Panc1 (cell line): ENCODE measurements around the gene PECR. TPM values are rescaled to one million over a fixed set of nuclear protein-coding genes. Genes with fewer than 3 reads are reported as not detected.

Experiments used
- ATAC-seq: fragments of 200-7000 bp; cut with Tn5 transposase; 2 replicates; pipeline ENCODE4 v1.9.1; 2020; ENCODE audit warnings: mild to moderate bottlenecking, moderate library complexity
- BruUV-seq: library from RNA; stranded (reverse); fragments of 400-500 nt; replicated peaks from 2 replicates; lab custom pipeline; 2021; lab: Mats Ljungman, UMichigan
- CTCF ChIA-PET: fragments of 300-600 bp; sonication (Branson Sonifier 250); formaldehyde crosslinking; loops from one replicate; lab custom pipeline; 2022; ENCODE audit warnings: antibody characterized with exemption; lab: Charles Lee
- POLR2A ChIA-PET: fragments of 300-600 bp; sonication (Branson Sonifier 250); formaldehyde crosslinking; loops from one replicate; lab custom pipeline; 2022; ENCODE audit warnings: antibody characterized with exemption; lab: Charles Lee
- DNase-seq: peaks from one replicate; pipeline ENCODE4 v3.0.0-alpha.2; 2010; ENCODE audit warnings: low read depth, low spot score
- H3K27ac ChIP-seq: 2 replicates; pipeline ENCODE4 v1.5.1; 2011; ENCODE audit warnings: mild to moderate bottlenecking, low read length, inconsistent platforms
- H3K27me3 ChIP-seq: fragments of 200-500 bp; sonication (Bioruptor generic); 2 replicates; pipeline ENCODE4 v1.6.0; 2014; ENCODE audit warnings: low read length, inconsistent platforms; ENCODE audit not compliant: control insufficient read depth, insufficient read depth
- H3K36me3 ChIP-seq: fragments of 200-500 bp; sonication (Bioruptor generic); 2 replicates; pipeline ENCODE4 v1.5.1; 2014; ENCODE audit warnings: inconsistent platforms, mild to moderate bottlenecking, low read length, moderate library complexity; ENCODE audit not compliant: control insufficient read depth, insufficient read depth
- H3K4me1 ChIP-seq: 2 replicates; pipeline ENCODE4 v1.5.1; 2011; ENCODE audit warnings: inconsistent platforms, mild to moderate bottlenecking, low read length, moderate library complexity; ENCODE audit not compliant: control insufficient read depth, insufficient read depth
- H3K4me3 ChIP-seq, 2 experiments: 2 replicates each; pipeline ENCODE4 v1.5.1; 2011 to 2012; ENCODE audit warnings: low read depth in 2 of 2, low read length in 2 of 2, mild to moderate bottlenecking in 2 of 2, inconsistent platforms in 1 of 2, moderate library complexity in 1 of 2
- H3K9me3 ChIP-seq: fragments of 200-500 bp; sonication (Bioruptor generic); 2 replicates; pipeline ENCODE4 v1.5.1; 2014; ENCODE audit warnings: low read depth, mild to moderate bottlenecking, inconsistent platforms, low read length, moderate library complexity; ENCODE audit not compliant: control insufficient read depth, insufficient read depth
- CTCF ChIP-seq: fragments of 450-650 bp; IDR thresholded peaks from 2 replicates; pipeline ENCODE4 v1.5.1; 2017; ENCODE audit warnings: mild to moderate bottlenecking
- POLR2AphosphoS5 ChIP-seq: IDR thresholded peaks from 2 replicates; pipeline ENCODE4 v1.6.1; 2012; ENCODE audit warnings: mild to moderate bottlenecking, low read depth, low read length, moderate library complexity
- REST ChIP-seq, 2 experiments: IDR thresholded peaks; 2 replicates each; pipeline ENCODE4 v1.6.1; 2011 to 2012; ENCODE audit warnings: low read depth in 2 of 2, control low read depth in 1 of 2, low read length in 1 of 2, mild to moderate bottlenecking in 1 of 2, moderate library complexity in 1 of 2; ENCODE audit not compliant: insufficient read depth in 1 of 2
- SIN3A ChIP-seq: IDR thresholded peaks from 2 replicates; pipeline ENCODE4 v1.6.1; 2012; ENCODE audit warnings: low read depth, mild to moderate bottlenecking, low read length, moderate library complexity, borderline replicate concordance; ENCODE audit not compliant: insufficient read depth
- TCF7L2 ChIP-seq: IDR thresholded peaks from 2 replicates; pipeline ENCODE4 v1.6.1; 2011; ENCODE audit warnings: mild to moderate bottlenecking, low read depth, low read length, inconsistent platforms
- in situ Hi-C: cut with HindIII; loops from 2 replicates; pipeline ENCODE4 v1.10.0; 2016; ENCODE audit warnings: low sequenced_read_pairs, low pct_unique_long_range_greater_than_20kb
- intact Hi-C: fragments of 100-400 bp; cut with micrococcal nuclease; formaldehyde crosslinking; loops from one replicate; pipeline ENCODE4 v1.10.0; 2022; ENCODE audit not compliant: unreplicated experiment
- total RNA-seq: library from RNA; stranded (reverse); gene quantifications from one replicate; pipeline ENCODE4 v1.2.1, GENCODE V29; 2021; ENCODE audit not compliant: unreplicated experiment

PECR gene
- total RNA-seq, 1 experiment from 2014 or later, result 16.5 TPM

GRCh38 chr2:216083464-216084281 lies 2.1 kb upstream of the PECR start:
- POLR2A ChIA-PET, result no interaction called here

GRCh38 chr2:216082805-216083204 lies 1.2 kb upstream of the PECR start:
- Histone ChIP-seq H3K27ac (no peak overlapping the region; the same call in 1 of the 2 replicates), H3K4me3 (peak overlapping the region in 1 of 2 experiments; percentile 86; a peak in 3 of 4 replicates), H3K9me3 (no peaks in the 10 kb centered on the region), H3K27me3 (no peaks in the 10 kb centered on the region), H3K4me1 (peaks cover 11% of the 10 kb centered on the region; the same call in 1 of the 2 replicates), H3K36me3 (no peaks in the 10 kb centered on the region)
- DNase-seq (no peak), ATAC-seq (no peak)
- in situ Hi-C loops, result no loop called here
- intact Hi-C loops, result no loop called here
- TF ChIP-seq POLR2AphosphoS5, result no peak
- no peak for TF ChIP-seq SIN3A
- no peak for TF ChIP-seq REST (IDR thresholded peaks at IDR 0.05; ENCODE audit: insufficient read depth in 1 of 2, low read depth in 2 of 2, low read length in 1 of 2)
- no peak for TF ChIP-seq CTCF
- TF ChIP-seq TCF7L2, result no peak
- ChIA-PET POLR2A (no interaction called here), CTCF (no interaction called here)
- no TSS peak for BruUV-seq

More at GRCh38 chr2:216083464-216084281, 2.1 kb upstream of the PECR start:
- Histone ChIP-seq H3K27ac (no peak overlapping the region), H3K4me1 (peaks cover 11% of the 10 kb centered on the region; the same call in 1 of the 2 replicates), H3K36me3 (no peaks in the 10 kb centered on the region), H3K27me3 (no peaks in the 10 kb centered on the region), H3K9me3 (no peaks in the 10 kb centered on the region), H3K4me3 (no peak overlapping the region)
- intact Hi-C loops (no loop called here), in situ Hi-C loops (no loop called here)
- ATAC-seq (no peak), DNase-seq (no peak)
- TF ChIP-seq REST (IDR thresholded peaks at IDR 0.05; ENCODE audit: insufficient read depth in 1 of 2, low read depth in 2 of 2, low read length in 1 of 2) (no peak), SIN3A (no peak), CTCF (no peak), TCF7L2 (no peak), POLR2AphosphoS5 (no peak)
- no TSS peak for BruUV-seq
- CTCF ChIA-PET, result no interaction called here
